ENCODE data around the gene GPRC5A.

GRCh38 chr12:12853435-12853834 lies 37.9 kb upstream of the GPRC5A start:
- no peak for TF ChIP-seq SIN3A (IDR thresholded peaks at IDR 0.05; ENCODE audit: borderline replicate concordance, insufficient read depth, low read length)
- TF ChIP-seq FOXP2 (optimal IDR thresholded peaks at IDR 0.05; ENCODE audit: borderline replicate concordance, extremely low read depth, extremely low read length, insufficient read depth): no peak
- TF ChIP-seq REST (IDR thresholded peaks at IDR 0.05; ENCODE audit: insufficient read depth in 1 of 2, low read depth in 2 of 2, low read length in 2 of 2): no peak
- no peak for TF ChIP-seq POLR2AphosphoS5 (IDR thresholded peaks at IDR 0.05; ENCODE audit: low read depth, low read length)
- no peak for TF ChIP-seq TAF1 (IDR thresholded peaks at IDR 0.05; ENCODE audit: borderline replicate concordance, insufficient read depth, low read length)
